Endothelial cell of umbilical vein (primary cell): ENCODE measurements around the gene GUCY1A1. TPM values are rescaled to one million over a fixed set of nuclear protein-coding genes. Genes with fewer than 3 reads are reported as not detected.

ENCODE experiments used
- BruUV-seq: library from RNA; stranded (reverse); fragments of 400-500 nt; replicated peaks from 2 replicates; lab custom pipeline; 2021; lab: Mats Ljungman, UMichigan
- CTCF ChIA-PET: fragments of 300-600, 350-600 bp; sonication (Branson Sonifier 250); formaldehyde crosslinking; loops from one replicate; lab custom pipeline; 2021; ENCODE audit warnings: antibody characterized with exemption, inconsistent platforms; lab: Charles Lee
- POLR2A ChIA-PET: fragments of 300-600, 350-600 bp; sonication (Branson Sonifier 250); formaldehyde crosslinking; loops from one replicate; lab custom pipeline; 2021; ENCODE audit warnings: antibody characterized with exemption, inconsistent platforms; lab: Charles Lee
- DNase-seq: peaks from one replicate; pipeline ENCODE4 v3.0.0-alpha.2; 2011; ENCODE audit warnings: low read depth, low spot score
- FAIRE-seq: peaks from 2 replicates; lab custom pipeline; 2011; peaks lifted over from hg19 to GRCh38; lab: Jason Lieb, UNC
- H2AFZ ChIP-seq: 2 replicates; pipeline ENCODE4 v1.6.0; 2012; ENCODE audit warnings: low read depth, low read length, control low read depth, inconsistent platforms
- H3K27ac ChIP-seq: 2 replicates; pipeline ENCODE4 v1.5.1; 2011; ENCODE audit warnings: low read depth, mild to moderate bottlenecking, control low read depth, low read length, moderate library complexity; ENCODE audit not compliant: insufficient read depth
- H3K27me3 ChIP-seq, 2 experiments: 2 replicates each; pipeline versions ENCODE4 v1.6.0 to v1.6.1; 2011; ENCODE audit warnings: low read length in 2 of 2, mixed read lengths in 1 of 2; ENCODE audit not compliant: control insufficient read depth in 2 of 2, insufficient read depth in 2 of 2
- H3K36me3 ChIP-seq, 2 experiments: 2 replicates in 1 of 2; 3 replicates in 1 of 2; pipeline ENCODE4 v1.5.1; 2011; ENCODE audit warnings: low read length in 2 of 2, mild to moderate bottlenecking in 1 of 2, moderate library complexity in 1 of 2; ENCODE audit not compliant: control insufficient read depth in 2 of 2, insufficient read depth in 2 of 2; ENCODE audit errors: extremely low read depth in 1 of 2
- H3K4me1 ChIP-seq: 3 replicates; pipeline ENCODE4 v1.5.1; 2011; ENCODE audit warnings: mild to moderate bottlenecking, low read length; ENCODE audit not compliant: control insufficient read depth, insufficient read depth; ENCODE audit errors: extremely low read depth
- H3K4me2 ChIP-seq: 2 replicates; pipeline ENCODE4 v1.6.1; 2011; ENCODE audit warnings: low read length, control low read depth, mixed read lengths; ENCODE audit not compliant: insufficient read depth
- H3K4me3 ChIP-seq, 3 experiments: fragments of 200-600 bp in 1 of 3; sonication (generic), shearing (Covaris generic) in 1 of 3; replicated peaks in 1 of 3; 2 replicates each; pipeline ENCODE4 v1.5.1; 2011 to 2016; ENCODE audit warnings: control low read depth in 3 of 3, low read length in 3 of 3, mild to moderate bottlenecking in 2 of 3, inconsistent platforms in 1 of 3, low read depth in 1 of 3, moderate library complexity in 1 of 3; ENCODE audit not compliant: insufficient read depth in 1 of 3
- H3K79me2 ChIP-seq: 2 replicates; pipeline ENCODE4 v1.6.0; 2012; ENCODE audit warnings: low read length, inconsistent platforms; ENCODE audit not compliant: control insufficient read depth, insufficient read depth
- H3K9ac ChIP-seq: replicated peaks from 2 replicates; pipeline ENCODE3; 2011; ENCODE audit warnings: low read length, control low read depth; ENCODE audit not compliant: insufficient read depth; ENCODE audit errors: extremely low read depth
- H3K9me1 ChIP-seq: replicated peaks from 3 replicates; pipeline ENCODE4 v1.6.0; 2011; ENCODE audit warnings: mild to moderate bottlenecking, low read length; ENCODE audit not compliant: control insufficient read depth, insufficient read depth; ENCODE audit errors: extremely low read depth
- H3K9me3 ChIP-seq: replicated peaks from 2 replicates; pipeline ENCODE4 v1.5.1; 2012; ENCODE audit warnings: low read length, inconsistent platforms; ENCODE audit not compliant: control insufficient read depth, insufficient read depth
- H4K20me1 ChIP-seq: replicated peaks from 2 replicates; pipeline ENCODE3; 2011; ENCODE audit warnings: mild to moderate bottlenecking, low read length; ENCODE audit not compliant: control insufficient read depth, insufficient read depth; ENCODE audit errors: extremely low read depth
- CTCF ChIP-seq, 2 donors: IDR thresholded peaks; 1 replicate in 1 of 2; 2 replicates in 1 of 2; pipeline ENCODE4 v1.5.1; 2011; ENCODE audit warnings: low read length in 2 of 2, mild to moderate bottlenecking in 2 of 2, moderate library complexity in 2 of 2, control low read depth in 1 of 2, inconsistent platforms in 1 of 2, low read depth in 1 of 2; ENCODE audit not compliant: insufficient read depth in 1 of 2; ENCODE audit errors: extremely low read depth in 1 of 2
- EZH2 ChIP-seq: IDR thresholded peaks from 2 replicates; pipeline ENCODE4 v1.6.1; 2012; ENCODE audit warnings: borderline replicate concordance, low read depth, mild to moderate bottlenecking, moderate library complexity, low read length, inconsistent platforms; ENCODE audit not compliant: severe bottlenecking
- JUN ChIP-seq: IDR thresholded peaks from 2 replicates; pipeline ENCODE4 v1.6.1; 2011; ENCODE audit warnings: borderline replicate concordance, low read depth; ENCODE audit not compliant: insufficient read length, insufficient read depth
- MAX ChIP-seq: IDR thresholded peaks from 2 replicates; pipeline ENCODE4 v1.6.1; 2011; ENCODE audit not compliant: insufficient read depth, insufficient read length
- POLR2A ChIP-seq: IDR thresholded peaks from 2 replicates; pipeline ENCODE4 v1.6.1; 2012; ENCODE audit warnings: low read depth, mild to moderate bottlenecking, control low read depth, low read length
- POLR2AphosphoS5 ChIP-seq: IDR thresholded peaks from 2 replicates; pipeline ENCODE4 v1.6.1; 2012; ENCODE audit warnings: low read depth, mild to moderate bottlenecking, control low read depth, low read length, moderate library complexity; ENCODE audit not compliant: insufficient read depth
- dilution Hi-C: fragments of 300-500 bp; cut with MboI; formaldehyde crosslinking; loops from one replicate; pipeline ENCODE4 v1.15.0; 2019; ENCODE audit warnings: low sequenced_read_pairs; ENCODE audit not compliant: extremely low pct_ligation_motif_present
- intact Hi-C: fragments of 100-400 bp; cut with micrococcal nuclease; formaldehyde crosslinking; loops from one replicate; pipeline ENCODE4 v1.10.0; 2022
- polyA plus RNA-seq, 4 experiments: library from polyadenylated mRNA; depleted of rRNA in 3 of 4; stranded (reverse) in 3 of 4; unstranded in 1 of 4; fragments of >200 nt; gene quantifications; 2 replicates each; pipeline versions ENCODE4 v1.2.1 to v1.2.3, GENCODE V29; 2011 to 2012; ENCODE audit warnings: missing spikeins in 1 of 4
- total RNA-seq: library from RNA; stranded (reverse); gene quantifications from 2 replicates; pipeline ENCODE4 v1.2.3, GENCODE V29; 2021

Gene GUCY1A1
- total and polyA plus RNA-seq, 2 donors (not counting 3 experiments of a cell fraction or from before 2014, with no cell fraction given), result 1.3 to 4.4 TPM

- FAIRE-seq, result no peak
- Histone ChIP-seq H2AFZ (no peak overlapping the region), H3K27ac (no peak overlapping the region), H3K27me3 (peaks cover 0 to 3% of the 10 kb centered on the region in 2 experiments), H3K36me3 (no peaks in the 10 kb centered on the region), H3K9ac (no peak overlapping the region), H4K20me1 (no peaks in the 10 kb centered on the region), H3K9me1 (no peaks in the 10 kb centered on the region), H3K79me2 (no peaks in the 10 kb centered on the region), H3K4me1 (no peaks in the 10 kb centered on the region), H3K4me2 (no peak overlapping the region), H3K9me3 (no peaks in the 10 kb centered on the region), H3K4me3 (no peak overlapping the region)
- DNase-seq, result no peak
- dilution Hi-C loops (no loop called here), intact Hi-C loops (no loop called here)
- TF ChIP-seq EZH2 (no peak), POLR2AphosphoS5 (no peak), MAX (no peak), JUN (no peak), CTCF (IDR thresholded peaks at IDR 0.05; ENCODE audit: extremely low read depth in 1 of 2, insufficient read depth in 1 of 2, low read depth in 1 of 2, low read length in 2 of 2) (no peak), POLR2A (no peak)
- BruUV-seq, result no TSS peak
- POLR2A ChIA-PET, result no interaction called here
- CTCF ChIA-PET, result interaction anchor here (1.0 to 2.7 kb wide), 2 partner anchors 8 to 129 kb away, joined by 3 to 10 read pairs; no protein-coding TSS in a partner anchor
Observed at GRCh38 chr4:155658681-155659064, 8.0 kb upstream of the GUCY1A1 start.
